Neuronal stem cell (in vitro differentiated cells): ENCODE results near the gene SCYL3.

Experiments
- DNase-seq: peaks from one replicate; pipeline ENCODE4 v3.0.0-alpha.2; 2013; ENCODE audit warnings: low spot score
- H2AFZ ChIP-seq: one replicate; pipeline ENCODE4 v1.6.1; 2013; ENCODE audit warnings: mild to moderate bottlenecking, low read length, inconsistent platforms
- H2AK5ac ChIP-seq: 2 replicates; pipeline ENCODE4 v1.6.1; 2013; ENCODE audit warnings: low read depth, mild to moderate bottlenecking, inconsistent platforms, low read length, moderate library complexity, mixed read lengths
- H2BK120ac ChIP-seq: 2 replicates; pipeline ENCODE4 v1.6.1; 2013; ENCODE audit warnings: low read depth, mild to moderate bottlenecking, inconsistent platforms, low read length, moderate library complexity, mixed read lengths
- H2BK12ac ChIP-seq: one replicate; pipeline ENCODE4 v1.6.1; 2013; ENCODE audit warnings: low read length, inconsistent platforms
- H2BK15ac ChIP-seq: 2 replicates; pipeline ENCODE4 v1.6.1; 2013; ENCODE audit warnings: mild to moderate bottlenecking, low read length, inconsistent platforms, mixed read lengths
- H2BK5ac ChIP-seq: one replicate; pipeline ENCODE4 v1.6.1; 2013; ENCODE audit warnings: inconsistent platforms, mild to moderate bottlenecking, low read length, moderate library complexity
- H3K14ac ChIP-seq: one replicate; pipeline ENCODE4 v1.6.1; 2013; ENCODE audit warnings: low read length, inconsistent platforms
- H3K18ac ChIP-seq: 2 replicates; pipeline ENCODE4 v1.6.1; 2013; ENCODE audit warnings: low read length, inconsistent platforms
- H3K23ac ChIP-seq: 2 replicates; pipeline ENCODE4 v1.6.1; 2013; ENCODE audit warnings: low read depth, mild to moderate bottlenecking, mixed read lengths, low read length, inconsistent platforms; ENCODE audit not compliant: poor library complexity
- H3K27ac ChIP-seq: replicated peaks from 3 replicates; pipeline ENCODE4 v1.5.1; 2013; ENCODE audit warnings: low read length, inconsistent platforms
- H3K27me3 ChIP-seq, 3 experiments: 2 replicates each; pipeline ENCODE4 v1.6.1; 2013; ENCODE audit warnings: low read length in 3 of 3, mild to moderate bottlenecking in 2 of 3, inconsistent platforms in 1 of 3, low read depth in 1 of 3, mixed read lengths in 1 of 3, moderate library complexity in 1 of 3; ENCODE audit not compliant: control insufficient read depth in 3 of 3, insufficient read depth in 3 of 3
- H3K36me3 ChIP-seq, 2 donors: replicated peaks in 1 of 2; 2 replicates each; pipeline ENCODE4 v1.6.1; 2013; ENCODE audit warnings: low read length in 2 of 2; ENCODE audit not compliant: control insufficient read depth in 2 of 2, insufficient read depth in 2 of 2
- H3K4ac ChIP-seq: 2 replicates; pipeline ENCODE4 v1.6.1; 2013; ENCODE audit warnings: inconsistent platforms, mild to moderate bottlenecking, low read length, moderate library complexity
- H3K4me1 ChIP-seq, 2 donors: 1 replicate in 1 of 2; 2 replicates in 1 of 2; pipeline ENCODE4 v1.6.1; 2013; ENCODE audit warnings: low read length in 2 of 2, low read depth in 1 of 2; ENCODE audit not compliant: control insufficient read depth in 2 of 2, insufficient read depth in 1 of 2
- H3K4me2 ChIP-seq: one replicate; pipeline ENCODE4 v1.6.1; 2013; ENCODE audit warnings: mild to moderate bottlenecking, low read length, inconsistent platforms; ENCODE audit not compliant: insufficient read depth, poor library complexity, severe bottlenecking
- H3K4me3 ChIP-seq, 2 donors: 2 replicates each; pipeline ENCODE4 v1.5.1; 2013; ENCODE audit warnings: low read length in 2 of 2, mild to moderate bottlenecking in 2 of 2, inconsistent platforms in 1 of 2, moderate library complexity in 1 of 2
- H3K79me1 ChIP-seq: one replicate; pipeline ENCODE4 v1.6.1; 2013; ENCODE audit warnings: low read depth, mild to moderate bottlenecking, inconsistent platforms, low read length, moderate library complexity
- H3K9ac ChIP-seq: one replicate; pipeline ENCODE4 v1.6.1; 2013; ENCODE audit warnings: mild to moderate bottlenecking, low read depth, low read length, inconsistent platforms; ENCODE audit not compliant: poor library complexity
- H3K9me3 ChIP-seq, 2 donors: replicated peaks in 1 of 2; 2 replicates each; pipeline versions ENCODE3 to v1.6.1; 2013; ENCODE audit warnings: low read length in 2 of 2, mild to moderate bottlenecking in 2 of 2, inconsistent platforms in 1 of 2, low read depth in 1 of 2, mixed read lengths in 1 of 2, moderate library complexity in 1 of 2; ENCODE audit not compliant: control insufficient read depth in 2 of 2, insufficient read depth in 1 of 2
- H4K8ac ChIP-seq: one replicate; pipeline ENCODE4 v1.6.1; 2013; ENCODE audit warnings: low read depth, mild to moderate bottlenecking, inconsistent platforms, low read length, moderate library complexity
- H4K91ac ChIP-seq: one replicate; pipeline ENCODE4 v1.6.1; 2013; ENCODE audit warnings: low read length, low read depth, mild to moderate bottlenecking, inconsistent platforms; ENCODE audit not compliant: poor library complexity
- WGBS, 2 donors: extraction: QIAGEN DNeasy Blood & Tissue Kit; methylation state at CpG; one replicate each; pipeline ENCODE4 v1.1.7; 2013; ENCODE audit warnings: missing lambda C conversion rate in 2 of 2, mixed read lengths in 1 of 2; ENCODE audit not compliant: insufficient read length in 2 of 2, insufficient replicate concordance in 1 of 2; ENCODE audit errors: extremely low coverage in 2 of 2; 5-methylcytosine and 5-hydroxymethylcytosine counted together

SCYL3 gene

GRCh38 chr1:169829671-169830070 is 64.0 kb downstream of the SCYL3 start:
- WGBS, 2 donors, result no CpG with 5 or more reads among the region's 1 CpG
- Histone ChIP-seq H3K9ac (no peak overlapping the region), H3K4me1 (no peaks in the 10 kb centered on the region), H2AK5ac (no peak overlapping the region), H2AFZ (no peak overlapping the region), H2BK12ac (no peak overlapping the region), H3K4me2 (no peak overlapping the region), H3K79me1 (no peaks in the 10 kb centered on the region), H3K27ac (no peak overlapping the region), H4K8ac (no peak overlapping the region), H4K91ac (no peak overlapping the region), H2BK5ac (no peak overlapping the region), H3K14ac (no peak overlapping the region), H2BK15ac (no peak overlapping the region), H3K27me3 (no peaks in the 10 kb centered on the region), H3K4ac (no peak overlapping the region), H3K18ac (no peak overlapping the region), H2BK120ac (no peak overlapping the region), H3K23ac (no peak overlapping the region), H3K9me3 (no peaks in the 10 kb centered on the region), H3K4me3 (no peak overlapping the region), H3K36me3 (peaks cover 9 to 98% of the 10 kb centered on the region in 2 donors)
- no peak for DNase-seq

DNA sequence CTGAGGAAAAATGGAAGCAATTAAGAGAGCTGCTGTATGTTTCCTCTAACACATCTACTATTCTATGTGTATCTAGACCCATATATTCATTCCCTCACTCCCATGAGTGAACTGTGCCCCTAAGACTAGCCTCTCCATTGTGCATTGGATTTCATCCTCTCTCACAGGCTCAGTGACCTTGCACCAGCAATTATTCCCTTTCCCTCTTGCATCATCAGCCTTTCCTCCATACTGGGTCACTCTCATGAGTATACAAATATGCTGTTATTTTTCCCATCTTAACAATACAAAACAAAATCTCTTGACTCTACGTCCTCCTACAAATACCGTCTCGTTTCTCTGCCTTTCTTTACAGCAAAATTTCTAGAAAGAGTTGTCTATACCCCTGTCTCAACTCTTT is 69.5 kb downstream of the SCYL3 start:
- Histone ChIP-seq H3K4me1 (no peaks in the 10 kb centered on the region), H3K4me3 (no peak overlapping the region), H4K8ac (no peak overlapping the region), H2BK15ac (no peak overlapping the region), H2AK5ac (no peak overlapping the region), H2BK12ac (no peak overlapping the region), H2AFZ (no peak overlapping the region), H3K79me1 (no peaks in the 10 kb centered on the region), H3K9ac (no peak overlapping the region), H3K9me3 (peaks cover 0 to under 1% of the 10 kb centered on the region in 2 donors), H2BK120ac (no peak overlapping the region), H3K36me3 (peaks cover 15 to 94% of the 10 kb centered on the region in 2 donors), H3K27ac (no peak overlapping the region), H3K18ac (no peak overlapping the region), H3K4ac (no peak overlapping the region), H3K27me3 (no peaks in the 10 kb centered on the region), H3K14ac (no peak overlapping the region), H3K23ac (no peak overlapping the region), H3K4me2 (no peak overlapping the region), H2BK5ac (no peak overlapping the region), H4K91ac (no peak overlapping the region)
- no peak for DNase-seq
- WGBS, 2 donors, result 100% methylated on average over 2 to 3 of the region's 3 CpGs

DNA sequence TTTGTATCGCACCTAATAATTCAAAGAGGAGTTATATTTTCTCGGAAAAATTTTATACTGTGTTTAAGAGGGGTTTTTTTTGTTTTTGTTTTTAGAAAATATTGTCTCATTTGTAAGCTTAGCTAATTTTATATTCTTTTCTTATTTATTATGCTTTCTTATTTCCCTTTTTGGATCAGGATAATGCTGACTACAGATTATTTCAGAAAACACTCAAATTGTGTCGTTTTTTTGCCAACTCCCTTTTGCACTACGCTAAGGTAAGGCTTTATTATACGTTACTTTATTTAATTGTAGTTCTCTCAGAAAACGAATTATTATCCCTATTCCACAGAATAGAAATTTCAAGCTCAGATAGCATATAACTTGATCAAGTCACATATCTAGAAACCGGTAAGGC is 72.2 kb downstream of the SCYL3 start:
- no peak overlapping the region for H3K18ac ChIP-seq
- no peak overlapping the region for H3K23ac ChIP-seq
- H2BK12ac ChIP-seq, result no peak overlapping the region
- H3K36me3 ChIP-seq, result peaks cover 12 to 92% of the 10 kb centered on the region in 2 donors
- no peak overlapping the region for H3K9ac ChIP-seq
- no peak overlapping the region for H2BK120ac ChIP-seq
- no peak overlapping the region for H2AK5ac ChIP-seq
- no peaks in the 10 kb centered on the region for H3K27me3 ChIP-seq
- no peak overlapping the region for H3K4me3 ChIP-seq
- no peak overlapping the region for H3K4ac ChIP-seq
- WGBS, 2 donors, result no CpG with 5 or more reads among the region's 7 CpGs
- H2BK15ac ChIP-seq, result no peak overlapping the region
- H3K79me1 ChIP-seq, result no peaks in the 10 kb centered on the region
- no peak overlapping the region for H4K91ac ChIP-seq
- H3K4me2 ChIP-seq, result no peak overlapping the region
- no peak overlapping the region for H4K8ac ChIP-seq
- no peak overlapping the region for H3K27ac ChIP-seq
- no peaks in the 10 kb centered on the region for H3K4me1 ChIP-seq
- H2BK5ac ChIP-seq, result no peak overlapping the region
- DNase-seq, result no peak
- peaks cover 0 to 11% of the 10 kb centered on the region in 2 donors for H3K9me3 ChIP-seq
- no peak overlapping the region for H3K14ac ChIP-seq
- H2AFZ ChIP-seq, result no peak overlapping the region

- H3K36me3 ChIP-seq, result peaks cover 12 to 93% of the 10 kb centered on the region in 2 donors
- no peak overlapping the region for H2BK5ac ChIP-seq
- no peak overlapping the region for H3K4me3 ChIP-seq
- no peak overlapping the region for H3K14ac ChIP-seq
- WGBS, 2 donors, result no CpG with 5 or more reads among the region's 1 CpG
- H3K9me3 ChIP-seq, result peaks cover 0 to 13% of the 10 kb centered on the region in 2 donors
- H3K18ac ChIP-seq, result no peak overlapping the region
- no peak overlapping the region for H4K8ac ChIP-seq
- H3K4me1 ChIP-seq, result no peaks in the 10 kb centered on the region
- H4K91ac ChIP-seq, result no peak overlapping the region
- DNase-seq, result no peak
- H2AFZ ChIP-seq, result no peak overlapping the region
- no peak overlapping the region for H3K4ac ChIP-seq
- no peak overlapping the region for H2BK120ac ChIP-seq
- no peaks in the 10 kb centered on the region for H3K79me1 ChIP-seq
- H2AK5ac ChIP-seq, result no peak overlapping the region
- no peak overlapping the region for H3K4me2 ChIP-seq
- no peak overlapping the region for H3K23ac ChIP-seq
- H2BK12ac ChIP-seq, result no peak overlapping the region
- H3K27ac ChIP-seq, result no peak overlapping the region
- H3K9ac ChIP-seq, result no peak overlapping the region
- H2BK15ac ChIP-seq, result no peak overlapping the region
- no peaks in the 10 kb centered on the region for H3K27me3 ChIP-seq
Observed at GRCh38 chr1:169816617-169817016, 77.1 kb downstream of the SCYL3 start.
